ENCODE data around the gene SLC24A3.
A peak's percentile ranks its signal among the peaks of the same experiment; 100 is the strongest.
"Not testable (repeated sequence)": the region's sequence is repeated elsewhere in the genome, so short reads cannot be mapped to it uniquely, and the experiment has no call there.

Gene SLC24A3

GRCh38 chr20:19653327-19653726, 440.9 kb downstream of the SLC24A3 start:
- DNase-seq = no peak

- no peak for DNase-seq
Measured at GRCh38 chr20:19654921-19655320, 442.5 kb downstream of the SLC24A3 start.

- DNase-seq = no peak
Measured at GRCh38 chr20:19658137-19658536, 445.7 kb downstream of the SLC24A3 start.

GRCh38 chr20:19659448-19659847, 447.0 kb downstream of the SLC24A3 start:
- DNase-seq = no peak

GRCh38 chr20:19660808-19661378, 448.5 kb downstream of the SLC24A3 start:
- no peak for DNase-seq

- peak; percentile 60 for DNase-seq
Measured at GRCh38 chr20:19661717-19662636, 449.5 kb downstream of the SLC24A3 start.

GRCh38 chr20:19662637-19662995, 450.2 kb downstream of the SLC24A3 start:
- DNase-seq = no peak

- DNase-seq = no peak
Measured at GRCh38 chr20:19668418-19668817, 456.0 kb downstream of the SLC24A3 start.

- DNase-seq = no peak
Measured at GRCh38 chr20:19670829-19671228, 458.4 kb downstream of the SLC24A3 start.

- DNase-seq = no peak
Measured at GRCh38 chr20:19671374-19671773, 458.9 kb downstream of the SLC24A3 start.

- no peak for DNase-seq
Measured at GRCh38 chr20:19672498-19672897, 460.1 kb downstream of the SLC24A3 start.

- no peak for DNase-seq
Measured at GRCh38 chr20:19673575-19673974, 461.1 kb downstream of the SLC24A3 start.

GRCh38 chr20:19676202-19676601, 463.8 kb downstream of the SLC24A3 start:
- no peak for DNase-seq

GRCh38 chr20:19677336-19677735, 464.9 kb downstream of the SLC24A3 start:
- DNase-seq = no peak

GRCh38 chr20:19678591-19678990, 466.1 kb downstream of the SLC24A3 start:
- DNase-seq = not testable (repeated sequence)

- no peak for DNase-seq
Measured at GRCh38 chr20:19679900-19680495, 467.6 kb downstream of the SLC24A3 start.

- no peak for DNase-seq
Measured at GRCh38 chr20:19682249-19682648, 469.8 kb downstream of the SLC24A3 start.

GRCh38 chr20:19683188-19683587, 470.7 kb downstream of the SLC24A3 start:
- no peak for DNase-seq

- DNase-seq = no peak
Measured at GRCh38 chr20:19683822-19684221, 471.4 kb downstream of the SLC24A3 start.

- no peak for DNase-seq
Measured at GRCh38 chr20:19688031-19688806, 475.8 kb downstream of the SLC24A3 start.

- no peak for DNase-seq
Measured at GRCh38 chr20:19690462-19690861, 478.0 kb downstream of the SLC24A3 start.

- no peak for DNase-seq
Measured at GRCh38 chr20:19691125-19691524, 478.7 kb downstream of the SLC24A3 start.

- DNase-seq = no peak
Measured at GRCh38 chr20:19692100-19692499, 479.7 kb downstream of the SLC24A3 start.

Measured in activated CD4-positive, alpha-beta T cell treated with anti-CD3 and anti-CD28 coated beads, Interleukin-2, amount 50 U/mL, for 16 hours (primary cell).